Measurements from ENCODE around the gene SUSD4. TPM values are rescaled to one million over a fixed set of nuclear protein-coding genes. Genes with fewer than 3 reads are reported as not detected.

The SUSD4 gene
- total and polyA plus RNA-seq, 2 of the 4 experiments (the other 2 are of a cell fraction) = 1.8 to 2.7 TPM

- TF ChIP-seq SMC3 (IDR thresholded peaks at IDR 0.05; ENCODE audit: low read depth, low read length) = no peak
Observed at GRCh38 chr1:223208164-223209076, 155.6 kb downstream of the SUSD4 start (continued).

- Histone ChIP-seq H2BK15ac (ENCODE audit: low read depth, low read length) (no peak overlapping the region), H2AK9ac (replicated peaks; ENCODE audit: low read depth, low read length, poor library complexity) (no peak overlapping the region), H3K56ac (ENCODE audit: extremely low read depth, insufficient read depth, low read length) (no peak overlapping the region), H3K9me3 (ENCODE audit: control insufficient read depth, insufficient read depth, low read length) (no peaks in the 10 kb centered on the region), H3K14ac (replicated peaks; ENCODE audit: low read depth, low read length) (no peak overlapping the region), H3K18ac (ENCODE audit: low read depth, low read length) (no peak overlapping the region), H2AK5ac (ENCODE audit: low read depth, low read length) (no peak overlapping the region), H2BK5ac (ENCODE audit: low read depth, low read length, poor library complexity, severe bottlenecking) (no peak overlapping the region), H3K4me2 (ENCODE audit: low read depth, low read length) (no peak overlapping the region), H3K4ac (ENCODE audit: low read depth, low read length) (no peak overlapping the region), H3K36me3 (ENCODE audit: control insufficient read depth, insufficient read depth, low read length) (no peaks in the 10 kb centered on the region), H3K23ac (ENCODE audit: low read depth, low read length) (no peak overlapping the region), H4K91ac (ENCODE audit: insufficient read depth, low read depth, low read length) (no peak overlapping the region), H4K8ac (ENCODE audit: low read depth in 2 of 2, low read length in 2 of 2) (no peak overlapping the region), H3K27me3 (ENCODE audit: control insufficient read depth, insufficient read depth, low read length) (peaks cover 2% of the 10 kb centered on the region), H3K79me1 (ENCODE audit: low read depth in 1 of 2, low read length in 2 of 2) (no peaks in the 10 kb centered on the region), H3K4me3 (ENCODE audit: insufficient read depth, low read depth, low read length) (no peak overlapping the region), H2BK20ac (ENCODE audit: low read depth, low read length) (no peak overlapping the region), H3K4me1 (ENCODE audit: control insufficient read depth, insufficient read depth, low read length) (no peaks in the 10 kb centered on the region), H3K27ac (ENCODE audit: insufficient read depth, low read length) (no peak overlapping the region), H2AFZ (replicated peaks; ENCODE audit: low read length, poor library complexity) (no peak overlapping the region), H3K9ac (ENCODE audit: low read depth, low read length) (no peak overlapping the region), H4K20me1 (ENCODE audit: insufficient read depth, low read length) (no peaks in the 10 kb centered on the region), H3K9me1 (ENCODE audit: insufficient read depth, low read length) (no peaks in the 10 kb centered on the region), H4K5ac (ENCODE audit: low read depth, low read length) (no peak overlapping the region), H2BK120ac (ENCODE audit: low read depth, low read length) (no peak overlapping the region)
- no peak for ATAC-seq (ENCODE audit: low read depth)
- TF ChIP-seq RFX5 (IDR thresholded peaks at IDR 0.05; ENCODE audit: low read depth, low read length) = no peak
- peak; percentile 66 for TF ChIP-seq CEBPB (IDR thresholded peaks at IDR 0.05; ENCODE audit: low read depth, low read length)
- POLR2A ChIA-PET (ENCODE audit: unreplicated experiment) = no interaction called here
- no TSS peak for BruUV-seq (replicated peaks)
- DNase-seq = peak; percentile 34
- intact Hi-C loops (cut with micrococcal nuclease) = no loop called here
- in situ Hi-C loops (cut with MboI; ENCODE audit: low sequenced_read_pairs) = no loop called here
- no CpG with 5 or more reads among the region's 3 CpGs for WGBS, 2 experiments (ENCODE audit: extremely low coverage in 2 of 2, insufficient read length in 1 of 2)
- CTCF ChIA-PET = no interaction called here
- dilution Hi-C loops (cut with HindIII; ENCODE audit: low sequenced_read_pairs, unreplicated experiment) = no loop called here
Observed at GRCh38 chr1:223207293-223208066, 156.5 kb downstream of the SUSD4 start.
